Transverse colon (tissue), 3 donors: ENCODE data around the gene NBPF1.
"Not testable (repeated sequence)": the region's sequence is repeated elsewhere in the genome, so short reads cannot be mapped to it uniquely, and the experiment has no call there.

Source experiments
- POLR2A ChIP-seq: fragments of 450-650 bp; IDR thresholded peaks from one replicate; pipeline ENCODE4 v1.6.1; 2016; ENCODE audit warnings: antibody characterized with exemption, mild to moderate bottlenecking, moderate library complexity
- TF ChIP-seq, protein P1 (sequence below), 5 experiments: fragments of 200-600 bp in 3 of 5; fragments of 450-650 bp in 2 of 5; sonication (generic) in 3 of 5; IDR thresholded peaks; 1 replicate in 2 of 5; 2 replicates in 3 of 5; pipeline ENCODE4 v1.5.1; 2016 to 2017; ENCODE audit warnings: antibody characterized with exemption in 5 of 5, inconsistent platforms in 3 of 5, mild to moderate bottlenecking in 2 of 5, moderate library complexity in 1 of 5

DNA sequence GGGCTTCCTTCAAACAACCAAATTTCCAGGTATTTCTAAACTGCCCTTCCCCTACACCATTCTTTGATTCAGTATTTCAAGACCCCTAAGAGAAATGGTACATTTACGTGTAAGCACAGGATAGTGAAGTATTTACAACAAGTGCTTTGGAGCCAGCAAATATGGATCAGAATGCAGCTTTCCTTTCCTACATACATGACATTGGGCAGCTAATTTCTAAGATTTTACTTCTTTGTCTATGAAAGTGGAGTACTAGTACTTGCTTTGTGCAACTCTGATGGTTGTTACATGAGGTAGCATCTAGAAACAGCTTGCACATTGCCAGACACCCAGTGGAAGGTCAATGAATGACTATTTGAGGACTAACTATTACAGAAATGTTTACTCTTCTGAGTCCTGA, 38.2 kb upstream of the NBPF1 start:
- TF ChIP-seq, protein P1, sequence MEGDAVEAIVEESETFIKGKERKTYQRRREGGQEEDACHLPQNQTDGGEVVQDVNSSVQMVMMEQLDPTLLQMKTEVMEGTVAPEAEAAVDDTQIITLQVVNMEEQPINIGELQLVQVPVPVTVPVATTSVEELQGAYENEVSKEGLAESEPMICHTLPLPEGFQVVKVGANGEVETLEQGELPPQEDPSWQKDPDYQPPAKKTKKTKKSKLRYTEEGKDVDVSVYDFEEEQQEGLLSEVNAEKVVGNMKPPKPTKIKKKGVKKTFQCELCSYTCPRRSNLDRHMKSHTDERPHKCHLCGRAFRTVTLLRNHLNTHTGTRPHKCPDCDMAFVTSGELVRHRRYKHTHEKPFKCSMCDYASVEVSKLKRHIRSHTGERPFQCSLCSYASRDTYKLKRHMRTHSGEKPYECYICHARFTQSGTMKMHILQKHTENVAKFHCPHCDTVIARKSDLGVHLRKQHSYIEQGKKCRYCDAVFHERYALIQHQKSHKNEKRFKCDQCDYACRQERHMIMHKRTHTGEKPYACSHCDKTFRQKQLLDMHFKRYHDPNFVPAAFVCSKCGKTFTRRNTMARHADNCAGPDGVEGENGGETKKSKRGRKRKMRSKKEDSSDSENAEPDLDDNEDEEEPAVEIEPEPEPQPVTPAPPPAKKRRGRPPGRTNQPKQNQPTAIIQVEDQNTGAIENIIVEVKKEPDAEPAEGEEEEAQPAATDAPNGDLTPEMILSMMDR (IDR thresholded peaks at IDR 0.05): not testable (repeated sequence)
- not testable (repeated sequence) for TF ChIP-seq POLR2A
